GM21717 (cell line): Measurements from ENCODE around the gene UST.
A peak's percentile ranks its signal among the peaks of the same experiment; 100 is the strongest.

Experiments used
- ATAC-seq: cut with Tn5 transposase; IDR thresholded peaks from one replicate; pipeline ENCODE4 v1.9.1; 2021; ENCODE audit warnings: mild to moderate bottlenecking, moderate library complexity; ENCODE audit not compliant: unreplicated experiment

The UST gene

GRCh38 chr6:149077208-149077607 lies 330.4 kb downstream of the UST start:
- ATAC-seq: no peak

GRCh38 chr6:149078211-149078782 lies 331.5 kb downstream of the UST start:
- no peak for ATAC-seq

GRCh38 chr6:149079456-149079855 lies 332.6 kb downstream of the UST start:
- ATAC-seq: no peak

GRCh38 chr6:149079911-149080491 lies 333.2 kb downstream of the UST start:
- ATAC-seq: no peak

GRCh38 chr6:149080511-149080910 lies 333.7 kb downstream of the UST start:
- ATAC-seq: no peak

GRCh38 chr6:149081281-149081680 lies 334.5 kb downstream of the UST start:
- ATAC-seq: no peak

GRCh38 chr6:149082320-149082719 lies 335.5 kb downstream of the UST start:
- peak; percentile 73 for ATAC-seq

- ATAC-seq: no peak
These were observed 337.2 kb downstream of the UST start for GRCh38 chr6:149084026-149084425.

GRCh38 chr6:149084808-149085556 lies 338.2 kb downstream of the UST start:
- no peak for ATAC-seq

- ATAC-seq: no peak
These were observed 338.7 kb downstream of the UST start for GRCh38 chr6:149085557-149085938.

GRCh38 chr6:149086363-149086762 lies 339.5 kb downstream of the UST start:
- no peak for ATAC-seq

- no peak for ATAC-seq
These were observed 341.1 kb downstream of the UST start for GRCh38 chr6:149087898-149088297.

- no peak for ATAC-seq
These were observed 341.5 kb downstream of the UST start for GRCh38 chr6:149088361-149088760.

GRCh38 chr6:149089510-149089909 lies 342.7 kb downstream of the UST start:
- ATAC-seq: no peak

GRCh38 chr6:149090937-149091336 lies 344.1 kb downstream of the UST start:
- ATAC-seq: no peak

- no peak for ATAC-seq
These were observed 346.8 kb downstream of the UST start for GRCh38 chr6:149093643-149094042.

- ATAC-seq: no peak
These were observed 347.3 kb downstream of the UST start for GRCh38 chr6:149094156-149094555.

GRCh38 chr6:149094934-149095351 lies 348.1 kb downstream of the UST start:
- ATAC-seq: no peak

- ATAC-seq: no peak
These were observed 349.0 kb downstream of the UST start for GRCh38 chr6:149095842-149096241.

- no peak for ATAC-seq
These were observed 351.0 kb downstream of the UST start for GRCh38 chr6:149097794-149098193.

GRCh38 chr6:149098700-149099276 lies 352.0 kb downstream of the UST start:
- no peak for ATAC-seq

GRCh38 chr6:149102324-149102723 lies 355.5 kb downstream of the UST start:
- ATAC-seq: no peak
